ENCODE results near the gene CPXM2.

CPXM2 gene

GRCh38 chr10:123878666-123879303, 12.8 kb downstream of the CPXM2 start:
- H3K27ac ChIP-seq (ENCODE audit: low read depth, low read length), result no peak overlapping the region

DNA sequence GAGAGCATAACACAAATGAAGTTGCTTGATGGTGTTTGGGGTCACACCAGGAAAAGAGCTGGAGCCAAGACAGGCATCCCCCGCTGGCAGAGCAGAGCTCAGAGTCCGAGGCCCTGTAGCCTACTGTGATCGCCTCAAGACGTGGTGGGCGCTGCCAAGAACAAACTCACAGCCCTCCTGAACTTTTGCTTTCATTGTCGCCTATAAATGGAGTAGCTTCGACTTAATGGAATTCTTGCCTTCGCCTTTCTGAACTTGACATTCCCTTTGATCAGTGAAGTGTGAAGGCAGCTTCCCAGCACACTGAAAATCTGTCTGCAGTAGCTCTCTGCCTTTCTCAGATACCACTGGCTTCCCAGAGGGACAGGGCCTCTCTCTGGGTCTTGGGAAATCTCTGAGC, 21.3 kb downstream of the CPXM2 start:
- Histone ChIP-seq H3K9me3 (ENCODE audit: insufficient read depth, low read length) (no peaks in the 10 kb centered on the region), H3K4me2 (ENCODE audit: low read depth, low read length, poor library complexity, severe bottlenecking) (no peak overlapping the region), H3F3A (ENCODE audit: insufficient read depth) (no peaks in the 10 kb centered on the region), H3K9ac (ENCODE audit: low read length) (no peak overlapping the region), H2AFZ (ENCODE audit: low read depth, low read length, severe bottlenecking) (no peak overlapping the region), H3K27me3 (ENCODE audit: low read length) (no peaks in the 10 kb centered on the region), H3K4me3 (ENCODE audit: insufficient read depth, low read length, poor library complexity, severe bottlenecking) (no peak overlapping the region), H3K36me3 (ENCODE audit: low read length) (no peaks in the 10 kb centered on the region), H3K27ac (ENCODE audit: low read depth, low read length) (no peak overlapping the region), H4K20me1 (ENCODE audit: low read depth, low read length) (no peaks in the 10 kb centered on the region), H3K79me2 (ENCODE audit: insufficient read depth, low read length) (no peaks in the 10 kb centered on the region), H3K9me2 (replicated peaks; ENCODE audit: insufficient read depth, low read length) (no peaks in the 10 kb centered on the region)
- TF ChIP-seq EZH2phosphoT487 (conservative IDR thresholded peaks at IDR 0.05; ENCODE audit: low read length), result no peak
- TF ChIP-seq, protein P1, sequence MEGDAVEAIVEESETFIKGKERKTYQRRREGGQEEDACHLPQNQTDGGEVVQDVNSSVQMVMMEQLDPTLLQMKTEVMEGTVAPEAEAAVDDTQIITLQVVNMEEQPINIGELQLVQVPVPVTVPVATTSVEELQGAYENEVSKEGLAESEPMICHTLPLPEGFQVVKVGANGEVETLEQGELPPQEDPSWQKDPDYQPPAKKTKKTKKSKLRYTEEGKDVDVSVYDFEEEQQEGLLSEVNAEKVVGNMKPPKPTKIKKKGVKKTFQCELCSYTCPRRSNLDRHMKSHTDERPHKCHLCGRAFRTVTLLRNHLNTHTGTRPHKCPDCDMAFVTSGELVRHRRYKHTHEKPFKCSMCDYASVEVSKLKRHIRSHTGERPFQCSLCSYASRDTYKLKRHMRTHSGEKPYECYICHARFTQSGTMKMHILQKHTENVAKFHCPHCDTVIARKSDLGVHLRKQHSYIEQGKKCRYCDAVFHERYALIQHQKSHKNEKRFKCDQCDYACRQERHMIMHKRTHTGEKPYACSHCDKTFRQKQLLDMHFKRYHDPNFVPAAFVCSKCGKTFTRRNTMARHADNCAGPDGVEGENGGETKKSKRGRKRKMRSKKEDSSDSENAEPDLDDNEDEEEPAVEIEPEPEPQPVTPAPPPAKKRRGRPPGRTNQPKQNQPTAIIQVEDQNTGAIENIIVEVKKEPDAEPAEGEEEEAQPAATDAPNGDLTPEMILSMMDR (IDR thresholded peaks at IDR 0.05; ENCODE audit: insufficient read depth, low read length, poor library complexity, severe bottlenecking), result no peak

More at GRCh38 chr10:123878666-123879303, 12.8 kb downstream of the CPXM2 start:
- H2AFZ ChIP-seq (ENCODE audit: low read depth, low read length, severe bottlenecking), result no peak overlapping the region
- no peaks in the 10 kb centered on the region for H3K79me2 ChIP-seq (ENCODE audit: insufficient read depth, low read length)
- no peaks in the 10 kb centered on the region for H3K36me3 ChIP-seq (ENCODE audit: low read length)
- H3K4me2 ChIP-seq (ENCODE audit: low read depth, low read length, poor library complexity, severe bottlenecking), result no peak overlapping the region
- no peak overlapping the region for H3K9ac ChIP-seq (ENCODE audit: low read length)
- TF ChIP-seq, protein P1 (IDR thresholded peaks at IDR 0.05; ENCODE audit: insufficient read depth, low read length, poor library complexity, severe bottlenecking), result no peak
- no peak for TF ChIP-seq EZH2phosphoT487 (conservative IDR thresholded peaks at IDR 0.05; ENCODE audit: low read length)
- H3F3A ChIP-seq (ENCODE audit: insufficient read depth), result no peaks in the 10 kb centered on the region
- no peaks in the 10 kb centered on the region for H3K27me3 ChIP-seq (ENCODE audit: low read length)
- no peaks in the 10 kb centered on the region for H3K9me2 ChIP-seq (replicated peaks; ENCODE audit: insufficient read depth, low read length)
- no peak overlapping the region for H3K4me3 ChIP-seq (ENCODE audit: insufficient read depth, low read length, poor library complexity, severe bottlenecking)
- H3K9me3 ChIP-seq (ENCODE audit: insufficient read depth, low read length), result no peaks in the 10 kb centered on the region
- H4K20me1 ChIP-seq (ENCODE audit: low read depth, low read length), result no peaks in the 10 kb centered on the region

DNA sequence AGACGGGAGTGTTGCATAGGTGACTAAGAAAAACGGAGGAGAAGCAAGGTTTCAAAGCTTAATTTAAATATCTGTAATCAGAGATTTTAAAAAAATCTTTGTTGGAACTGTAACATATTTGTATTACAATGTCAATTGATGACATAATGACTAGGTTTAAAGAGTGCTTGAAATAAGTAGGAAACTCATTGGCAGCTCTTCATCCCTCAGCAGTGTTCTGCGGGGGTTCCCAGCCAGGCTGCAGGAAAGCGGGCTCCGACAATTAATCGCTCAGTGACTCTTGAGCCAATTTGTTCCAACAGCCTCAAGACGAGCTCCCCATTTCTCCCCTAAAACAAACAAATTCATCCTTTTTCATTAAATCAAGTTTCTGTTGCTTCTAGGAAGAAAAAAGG, 22.6 kb downstream of the CPXM2 start:
- no peaks in the 10 kb centered on the region for H3K79me2 ChIP-seq (ENCODE audit: insufficient read depth, low read length)
- H3K9me3 ChIP-seq (ENCODE audit: insufficient read depth, low read length), result no peaks in the 10 kb centered on the region
- H2AFZ ChIP-seq (ENCODE audit: low read depth, low read length, severe bottlenecking), result no peak overlapping the region
- no peak overlapping the region for H3K9ac ChIP-seq (ENCODE audit: low read length)
- H3K36me3 ChIP-seq (ENCODE audit: low read length), result no peaks in the 10 kb centered on the region
- H3K9me2 ChIP-seq (replicated peaks; ENCODE audit: insufficient read depth, low read length), result no peaks in the 10 kb centered on the region
- no peak overlapping the region for H3K27ac ChIP-seq (ENCODE audit: low read depth, low read length)
- no peak for TF ChIP-seq EZH2phosphoT487 (conservative IDR thresholded peaks at IDR 0.05; ENCODE audit: low read length)
- TF ChIP-seq, protein P1 (IDR thresholded peaks at IDR 0.05; ENCODE audit: insufficient read depth, low read length, poor library complexity, severe bottlenecking), result no peak
- H3K4me2 ChIP-seq (ENCODE audit: low read depth, low read length, poor library complexity, severe bottlenecking), result no peak overlapping the region
- H3F3A ChIP-seq (ENCODE audit: insufficient read depth), result no peaks in the 10 kb centered on the region
- H4K20me1 ChIP-seq (ENCODE audit: low read depth, low read length), result no peaks in the 10 kb centered on the region
- H3K4me3 ChIP-seq (ENCODE audit: insufficient read depth, low read length, poor library complexity, severe bottlenecking), result no peak overlapping the region
- H3K27me3 ChIP-seq (ENCODE audit: low read length), result no peaks in the 10 kb centered on the region

Measured in SU-DHL-6 (cell line).